Middle frontal gyrus (tissue), 1 donor: ENCODE results near the gene MLANA.
A peak's percentile ranks its signal among the peaks of the same experiment; 100 is the strongest.
"Not testable (repeated sequence)": the region's sequence is repeated elsewhere in the genome, so short reads cannot be mapped to it uniquely, and the experiment has no call there.

Experiments
- DNase-seq: peaks from one replicate; pipeline ENCODE4 v3.0.0-alpha.2; 2015; ENCODE audit warnings: low spot score; ENCODE audit errors: extremely low spot score

MLANA gene

GRCh38 chr9:5869315-5870019 lies 21.2 kb upstream of the MLANA start:
- no peak for DNase-seq

GRCh38 chr9:5870020-5870339 lies 20.7 kb upstream of the MLANA start:
- no peak for DNase-seq

GRCh38 chr9:5870691-5871090 lies 20.0 kb upstream of the MLANA start:
- no peak for DNase-seq

- no peak for DNase-seq
These were observed 18.9 kb upstream of the MLANA start for GRCh38 chr9:5871785-5872184.

DNA sequence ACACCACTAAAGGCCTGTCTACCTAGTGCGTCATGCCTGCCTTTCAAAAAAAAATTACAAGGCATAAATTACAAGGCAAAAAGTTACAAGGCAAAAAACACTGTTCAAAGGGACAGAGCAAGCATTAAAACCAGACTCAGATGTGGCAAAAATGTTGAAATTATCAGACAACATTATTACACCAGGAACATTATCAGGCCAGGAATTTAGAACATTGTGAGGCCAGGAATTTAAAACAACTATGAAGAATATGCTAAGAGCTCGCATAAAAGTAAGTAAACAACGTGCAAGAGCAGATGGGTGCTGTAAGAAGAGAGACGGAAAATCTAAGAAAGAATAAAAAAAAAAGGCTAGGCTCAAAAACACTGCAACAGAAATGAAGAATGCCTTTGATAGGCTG lies 18.2 kb upstream of the MLANA start:
- no peak for DNase-seq

DNA sequence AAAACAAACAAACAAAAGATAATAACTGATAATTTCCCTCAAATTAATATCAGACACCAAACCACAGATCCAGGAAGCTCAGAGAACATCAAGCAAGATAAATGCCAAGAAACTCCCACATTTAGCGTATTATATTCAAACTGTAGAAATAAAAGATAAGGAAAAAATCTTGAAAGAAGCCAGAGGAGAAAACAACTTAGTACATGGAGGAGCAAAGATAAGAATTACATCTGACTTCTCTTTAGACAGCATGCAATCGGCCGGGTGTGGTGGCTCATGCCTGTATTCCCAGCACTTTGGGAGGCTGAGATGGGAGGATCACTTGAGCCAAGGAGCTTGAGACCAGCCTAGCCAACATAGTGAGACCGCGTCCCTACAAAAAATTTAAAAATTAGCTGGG lies 17.2 kb upstream of the MLANA start:
- no peak for DNase-seq

- DNase-seq = no peak
These were observed 16.6 kb upstream of the MLANA start for GRCh38 chr9:5874048-5874447.

GRCh38 chr9:5876026-5876425 lies 14.7 kb upstream of the MLANA start:
- DNase-seq = no peak

- DNase-seq = no peak
These were observed 14.0 kb upstream of the MLANA start for GRCh38 chr9:5876711-5877110.

GRCh38 chr9:5879419-5880181 lies 11.1 kb upstream of the MLANA start:
- no peak for DNase-seq

- DNase-seq = not testable (repeated sequence)
These were observed 8.3 kb upstream of the MLANA start for GRCh38 chr9:5882244-5883012.

- no peak for DNase-seq
These were observed 6.5 kb upstream of the MLANA start for GRCh38 chr9:5884191-5884590.

DNA sequence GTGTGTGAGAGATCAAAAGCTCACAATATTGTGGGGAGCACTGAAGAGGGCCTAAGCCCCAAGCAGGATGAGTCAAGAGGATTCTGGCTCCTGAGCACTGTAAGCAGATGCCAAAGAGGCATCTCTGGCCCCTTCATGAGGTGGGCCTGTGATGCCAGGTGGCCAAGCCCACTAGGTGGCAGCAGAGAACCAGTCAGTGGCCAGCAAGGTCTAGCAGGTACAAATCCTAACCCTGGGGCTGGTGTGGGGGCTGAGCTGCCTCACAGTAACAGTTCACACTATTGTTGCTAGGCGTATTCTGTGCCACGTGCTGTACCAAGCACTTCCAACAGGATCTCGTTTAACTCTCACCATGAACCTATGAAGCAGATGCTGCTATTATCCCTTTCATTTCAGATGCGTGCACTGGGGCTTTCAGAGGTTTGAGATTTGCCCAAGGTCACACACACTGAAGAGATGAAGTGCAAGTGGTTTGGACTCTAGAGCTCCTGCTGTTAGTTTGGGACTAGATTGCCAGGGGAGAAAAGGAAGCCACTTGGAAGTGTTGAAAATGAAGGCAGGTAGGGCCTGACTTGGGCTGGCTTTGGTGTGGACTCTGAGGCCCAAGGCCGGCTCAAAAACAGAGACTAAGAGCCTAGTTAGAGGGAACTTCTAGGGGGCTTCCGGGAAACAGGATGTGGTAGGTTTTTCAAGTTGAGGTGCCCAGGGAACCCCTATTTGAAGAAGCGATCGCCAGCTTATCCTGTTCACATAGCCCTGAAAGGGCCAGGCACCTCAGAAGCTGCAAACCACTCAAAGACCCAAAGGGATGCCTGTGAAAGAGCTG lies 4.4 kb upstream of the MLANA start:
- DNase-seq = peak; percentile 22

DNA sequence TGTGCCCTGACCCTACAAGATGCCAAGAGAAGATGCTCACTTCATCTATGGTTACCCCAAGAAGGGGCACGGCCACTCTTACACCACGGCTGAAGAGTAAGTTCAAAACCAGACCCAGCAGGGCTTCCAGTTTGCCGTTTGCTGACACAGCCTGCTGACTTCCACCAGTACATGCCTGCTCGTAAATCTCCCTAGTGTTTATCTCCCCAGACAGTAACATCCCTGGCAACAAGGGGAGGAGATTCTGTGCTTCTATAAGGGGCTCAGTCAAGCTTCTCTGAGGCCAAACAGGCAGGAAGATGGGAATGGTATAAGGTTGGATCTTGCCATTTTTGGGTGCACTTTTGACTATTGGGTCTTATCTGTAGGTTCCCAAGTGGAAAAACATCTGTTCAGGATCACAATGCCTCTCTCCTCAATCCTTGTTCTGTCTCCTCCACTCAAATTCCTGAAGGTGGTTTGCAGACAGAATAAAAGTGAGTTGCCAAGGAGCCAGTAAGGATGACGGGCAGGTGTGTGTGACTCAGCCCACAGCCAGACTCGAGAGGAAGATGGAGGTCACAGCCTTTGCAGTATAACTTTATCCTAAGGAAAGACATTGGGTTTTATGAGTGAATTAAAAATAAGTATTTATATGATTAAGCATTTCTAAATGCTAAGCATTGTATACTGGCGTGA lies 1.9 kb downstream of the MLANA start:
- no peak for DNase-seq

DNA sequence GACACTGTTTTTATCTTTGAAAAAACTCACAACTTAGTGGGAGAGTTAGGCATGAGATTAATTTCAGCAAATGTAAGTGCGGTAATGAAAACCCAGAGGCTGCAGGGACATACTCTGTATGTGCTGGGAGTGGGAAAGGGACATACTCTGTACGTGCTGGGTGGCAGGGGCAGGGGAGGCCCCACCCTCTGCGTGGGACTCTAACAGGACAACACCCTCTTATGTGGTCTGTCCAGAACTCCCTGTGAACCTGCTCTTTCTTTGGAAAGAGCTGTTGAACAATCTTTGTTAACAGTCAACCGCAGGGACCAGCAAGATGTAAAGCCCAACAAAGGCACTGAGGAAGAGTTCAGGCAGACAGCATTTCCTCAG lies 2.4 kb downstream of the MLANA start:
- DNase-seq = no peak

- no peak for DNase-seq
These were observed 3.0 kb downstream of the MLANA start for GRCh38 chr9:5893591-5894236.

DNA sequence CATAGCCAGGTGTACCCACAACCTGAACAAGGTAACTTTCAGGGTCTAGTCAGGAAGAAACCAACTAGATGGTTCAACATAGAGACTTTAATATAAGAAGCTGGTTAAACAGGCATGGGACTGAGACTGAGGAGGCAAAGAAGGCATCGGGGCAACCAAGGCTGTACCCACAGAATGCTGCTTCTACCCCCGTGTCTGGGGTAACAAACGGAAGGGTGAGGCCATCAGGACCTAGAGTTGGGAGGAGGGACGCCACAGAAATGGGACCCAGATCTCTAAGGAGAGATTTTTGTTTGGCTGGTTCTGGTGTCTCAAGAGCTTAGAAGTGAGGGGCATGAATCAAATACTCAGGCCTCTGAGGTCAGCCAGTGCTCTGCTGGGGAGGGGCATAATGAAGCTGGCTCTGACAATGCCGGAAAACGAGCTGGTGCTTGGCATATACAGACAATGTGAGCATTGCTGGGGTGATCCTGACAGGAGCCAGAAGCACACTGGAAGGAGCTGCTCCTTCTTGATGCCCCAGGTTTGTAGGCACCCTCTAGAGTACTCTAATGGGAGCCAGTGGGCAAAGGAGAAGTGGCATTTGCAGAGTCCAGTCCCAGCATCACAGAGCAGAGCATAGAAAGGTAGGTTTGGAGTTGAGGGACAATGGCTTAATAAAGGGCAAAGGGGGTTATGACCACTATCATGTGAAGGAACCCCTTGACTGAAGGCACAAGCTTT lies 3.7 kb downstream of the MLANA start:
- DNase-seq = no peak

DNA sequence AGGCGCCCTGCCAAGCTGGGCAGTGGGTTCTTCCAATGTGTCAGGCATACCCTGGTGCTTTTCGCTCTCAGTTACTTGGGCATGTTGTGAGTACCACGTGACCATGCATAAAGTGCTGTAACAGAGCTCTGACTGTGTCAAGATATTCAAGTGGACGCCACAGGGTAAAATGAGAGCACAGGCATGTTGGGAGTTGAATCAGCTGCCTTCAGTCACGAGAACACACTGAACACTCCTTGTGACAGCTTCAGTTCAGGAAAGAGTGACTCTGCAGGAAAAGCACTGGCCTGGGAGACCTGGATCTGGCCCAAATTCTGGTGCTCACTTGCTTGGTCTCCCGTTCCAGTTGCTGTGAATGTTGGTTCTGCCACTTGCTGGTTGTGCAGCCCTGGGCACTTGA lies 5.1 kb downstream of the MLANA start:
- DNase-seq = no peak

GRCh38 chr9:5896863-5897262 lies 6.2 kb downstream of the MLANA start:
- DNase-seq = no peak

DNA sequence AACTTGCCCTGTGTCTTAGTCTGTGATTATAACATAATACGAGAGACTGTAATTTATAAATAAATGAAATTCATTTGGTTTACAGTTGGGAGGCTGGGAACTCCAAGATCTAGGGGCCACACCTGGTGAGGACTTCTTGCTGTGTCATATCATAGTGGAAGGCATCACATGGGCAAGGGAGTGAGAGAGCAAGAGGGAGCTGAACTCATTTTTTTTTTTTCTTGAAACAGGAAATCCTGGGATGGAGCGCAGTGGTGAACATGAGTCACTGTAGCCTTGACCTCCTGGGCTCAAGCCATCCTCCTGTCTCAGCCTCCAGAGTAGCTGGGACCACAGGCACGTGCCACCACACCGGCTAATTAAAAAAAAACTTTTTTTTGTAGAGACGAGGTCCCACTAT lies 7.2 kb downstream of the MLANA start:
- DNase-seq = no peak
